Measurements from ENCODE around the gene HBB. TPM values are rescaled to one million over a fixed set of nuclear protein-coding genes. Genes with fewer than 3 reads are reported as not detected.

HBB gene
- total RNA-seq, 1 donor from 2014 or later: not detected

DNA sequence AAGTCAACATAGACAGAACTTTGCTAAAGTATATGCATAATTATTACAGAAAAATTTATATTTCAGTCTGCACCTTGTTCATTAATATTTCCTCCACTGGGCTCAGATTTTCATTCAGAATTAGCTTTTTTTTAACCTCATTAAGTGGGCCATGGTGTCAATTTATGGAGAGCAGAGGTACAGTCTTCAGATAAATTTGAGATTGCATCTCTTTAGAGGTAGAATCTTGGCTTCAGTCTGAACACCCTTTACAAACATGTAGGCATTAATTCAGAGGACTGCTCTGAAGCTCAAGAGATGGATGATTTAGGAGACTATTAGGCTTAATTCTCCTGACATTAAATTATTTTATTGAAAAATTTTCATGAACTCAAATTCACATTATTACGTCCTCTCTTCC lies 3.4 kb upstream of the HBB start:
- Mint-ChIP-seq H3K4me1 (ENCODE audit: unreplicated experiment) (no peaks in the 10 kb centered on the region), H3K27ac (ENCODE audit: unreplicated experiment) (no peak overlapping the region), H3K36me3 (ENCODE audit: low read depth, unreplicated experiment) (no peaks in the 10 kb centered on the region), H3K9me3 (ENCODE audit: unreplicated experiment) (no peaks in the 10 kb centered on the region), H3K4me3 (ENCODE audit: unreplicated experiment) (no peak overlapping the region), H3K27me3 (ENCODE audit: unreplicated experiment) (no peaks in the 10 kb centered on the region)
- no peak for DNase-seq (ENCODE audit: low spot score)
- TF ChIP-seq, protein P1, sequence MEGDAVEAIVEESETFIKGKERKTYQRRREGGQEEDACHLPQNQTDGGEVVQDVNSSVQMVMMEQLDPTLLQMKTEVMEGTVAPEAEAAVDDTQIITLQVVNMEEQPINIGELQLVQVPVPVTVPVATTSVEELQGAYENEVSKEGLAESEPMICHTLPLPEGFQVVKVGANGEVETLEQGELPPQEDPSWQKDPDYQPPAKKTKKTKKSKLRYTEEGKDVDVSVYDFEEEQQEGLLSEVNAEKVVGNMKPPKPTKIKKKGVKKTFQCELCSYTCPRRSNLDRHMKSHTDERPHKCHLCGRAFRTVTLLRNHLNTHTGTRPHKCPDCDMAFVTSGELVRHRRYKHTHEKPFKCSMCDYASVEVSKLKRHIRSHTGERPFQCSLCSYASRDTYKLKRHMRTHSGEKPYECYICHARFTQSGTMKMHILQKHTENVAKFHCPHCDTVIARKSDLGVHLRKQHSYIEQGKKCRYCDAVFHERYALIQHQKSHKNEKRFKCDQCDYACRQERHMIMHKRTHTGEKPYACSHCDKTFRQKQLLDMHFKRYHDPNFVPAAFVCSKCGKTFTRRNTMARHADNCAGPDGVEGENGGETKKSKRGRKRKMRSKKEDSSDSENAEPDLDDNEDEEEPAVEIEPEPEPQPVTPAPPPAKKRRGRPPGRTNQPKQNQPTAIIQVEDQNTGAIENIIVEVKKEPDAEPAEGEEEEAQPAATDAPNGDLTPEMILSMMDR (IDR thresholded peaks at IDR 0.05; ENCODE audit: unreplicated experiment): no peak

DNA sequence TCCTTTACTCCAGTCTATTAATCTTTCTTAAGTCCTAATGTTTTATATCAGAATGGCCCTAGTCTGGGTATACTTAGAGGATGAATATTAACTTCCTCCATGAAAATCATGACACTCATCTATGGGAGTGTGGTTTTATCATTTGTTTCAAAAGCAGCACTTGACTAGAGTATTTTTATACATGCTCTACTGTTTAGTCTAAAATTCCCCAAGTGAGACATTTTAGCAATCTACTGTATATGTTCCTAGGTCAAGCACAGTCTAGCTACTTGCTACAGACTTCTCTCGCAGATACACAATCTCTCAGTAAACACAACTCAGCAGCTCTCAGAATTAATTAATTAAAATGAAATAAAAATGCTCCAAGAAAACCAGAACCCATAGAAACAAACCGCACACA lies 2.9 kb upstream of the HBB start:
- no peaks in the 10 kb centered on the region for H3K27me3 Mint-ChIP-seq (ENCODE audit: unreplicated experiment)
- TF ChIP-seq, protein P1 (IDR thresholded peaks at IDR 0.05; ENCODE audit: unreplicated experiment): no peak
- no peaks in the 10 kb centered on the region for H3K9me3 Mint-ChIP-seq (ENCODE audit: unreplicated experiment)

DNA sequence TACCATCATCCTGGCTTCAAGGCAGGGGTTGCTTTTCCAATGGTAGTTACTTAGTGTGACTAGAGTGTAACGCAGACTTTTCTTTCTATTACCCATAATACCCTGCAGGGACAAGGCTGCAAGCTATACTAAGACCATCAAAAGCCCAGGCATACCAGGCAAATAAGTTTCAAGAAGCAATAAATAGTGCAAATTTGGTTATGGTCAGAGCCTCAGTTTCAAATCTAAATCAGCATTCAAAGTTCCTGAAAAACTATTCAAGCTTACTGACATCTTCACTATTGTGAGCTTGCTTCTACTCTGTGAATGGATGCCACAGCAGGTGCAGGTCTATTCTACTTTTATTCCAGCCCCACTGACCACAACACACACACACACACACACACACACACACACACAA lies 2.5 kb upstream of the HBB start:
- no peak overlapping the region for H3K27ac Mint-ChIP-seq (ENCODE audit: unreplicated experiment)
- peaks cover 7% of the 10 kb centered on the region for H3K4me1 Mint-ChIP-seq (ENCODE audit: unreplicated experiment)
- no peak overlapping the region for H3K4me3 Mint-ChIP-seq (ENCODE audit: unreplicated experiment)
- H3K27me3 Mint-ChIP-seq (ENCODE audit: unreplicated experiment): no peaks in the 10 kb centered on the region
- no peaks in the 10 kb centered on the region for H3K36me3 Mint-ChIP-seq (ENCODE audit: low read depth, unreplicated experiment)
- TF ChIP-seq, protein P1 (IDR thresholded peaks at IDR 0.05; ENCODE audit: unreplicated experiment): no peak
- DNase-seq (ENCODE audit: low spot score): no peak
- H3K9me3 Mint-ChIP-seq (ENCODE audit: unreplicated experiment): no peaks in the 10 kb centered on the region

More for the DNA sequence above, 2.9 kb upstream of the HBB start:
- H3K27ac Mint-ChIP-seq (ENCODE audit: unreplicated experiment): no peak overlapping the region
- H3K4me1 Mint-ChIP-seq (ENCODE audit: unreplicated experiment): peaks cover 2% of the 10 kb centered on the region
- no peak overlapping the region for H3K4me3 Mint-ChIP-seq (ENCODE audit: unreplicated experiment)
- no peaks in the 10 kb centered on the region for H3K36me3 Mint-ChIP-seq (ENCODE audit: low read depth, unreplicated experiment)
- no peak for DNase-seq (ENCODE audit: low spot score)

DNA sequence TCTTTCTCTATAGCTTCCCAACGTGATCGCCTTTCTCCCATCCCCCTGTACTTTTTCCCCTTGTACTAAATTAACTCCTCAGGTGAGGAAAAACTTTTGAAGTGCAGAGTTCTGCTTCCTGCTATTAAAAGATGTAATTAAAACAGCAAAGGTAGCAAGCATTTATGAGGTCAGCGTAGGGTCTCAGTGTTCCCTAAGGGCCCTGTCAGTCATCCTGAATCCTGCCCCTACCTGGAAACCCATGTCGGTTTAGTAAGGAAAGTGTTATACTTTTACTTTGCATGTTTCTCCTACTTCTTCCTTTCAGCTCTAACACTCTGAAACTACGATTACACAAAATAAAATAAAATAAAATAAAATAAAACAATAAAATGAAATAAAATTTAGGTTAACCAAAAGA lies 1.3 kb upstream of the HBB start:
- TF ChIP-seq, protein P1 (IDR thresholded peaks at IDR 0.05; ENCODE audit: unreplicated experiment): no peak
- Mint-ChIP-seq H3K27ac (ENCODE audit: unreplicated experiment) (no peak overlapping the region), H3K36me3 (ENCODE audit: low read depth, unreplicated experiment) (no peaks in the 10 kb centered on the region), H3K9me3 (ENCODE audit: unreplicated experiment) (no peaks in the 10 kb centered on the region), H3K4me3 (ENCODE audit: unreplicated experiment) (no peak overlapping the region), H3K4me1 (ENCODE audit: unreplicated experiment) (peaks cover 8% of the 10 kb centered on the region), H3K27me3 (ENCODE audit: unreplicated experiment) (no peaks in the 10 kb centered on the region)
- DNase-seq (ENCODE audit: low spot score): no peak

DNA sequence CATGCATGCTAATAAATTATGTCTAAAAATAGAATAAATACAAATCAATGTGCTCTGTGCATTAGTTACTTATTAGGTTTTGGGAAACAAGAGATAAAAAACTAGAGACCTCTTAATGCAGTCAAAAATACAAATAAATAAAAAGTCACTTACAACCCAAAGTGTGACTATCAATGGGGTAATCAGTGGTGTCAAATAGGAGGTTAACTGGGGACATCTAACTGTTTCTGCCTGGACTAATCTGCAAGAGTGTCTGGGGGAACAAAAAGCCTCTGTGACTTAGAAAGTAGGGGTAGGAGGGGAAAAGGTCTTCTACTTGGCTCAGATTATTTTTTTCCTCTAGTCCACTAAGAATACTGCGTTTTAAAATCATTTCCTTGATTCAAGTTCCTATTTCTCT lies 810 bp upstream of the HBB start:
- no peak overlapping the region for H3K4me3 Mint-ChIP-seq (ENCODE audit: unreplicated experiment)
- DNase-seq (ENCODE audit: low spot score): no peak
- TF ChIP-seq, protein P1 (IDR thresholded peaks at IDR 0.05; ENCODE audit: unreplicated experiment): no peak
- H3K27me3 Mint-ChIP-seq (ENCODE audit: unreplicated experiment): no peaks in the 10 kb centered on the region
- peaks cover 8% of the 10 kb centered on the region for H3K4me1 Mint-ChIP-seq (ENCODE audit: unreplicated experiment)
- no peaks in the 10 kb centered on the region for H3K9me3 Mint-ChIP-seq (ENCODE audit: unreplicated experiment)
- no peak overlapping the region for H3K27ac Mint-ChIP-seq (ENCODE audit: unreplicated experiment)
- H3K36me3 Mint-ChIP-seq (ENCODE audit: low read depth, unreplicated experiment): no peaks in the 10 kb centered on the region

Measured in endothelial cell (in vitro differentiated cells).